Sigmoid colon (tissue), 4 donors: ENCODE measurements around the gene CPSF7.
A peak's percentile ranks its signal among the peaks of the same experiment; 100 is the strongest.

Source experiments
- CTCF ChIP-seq, 4 experiments: fragments of 450-650 bp in 3 of 4; fragments of 200-600 bp in 1 of 4; IDR thresholded peaks; one replicate each; pipeline ENCODE4 v1.5.1; 2016 to 2019; ENCODE audit warnings: antibody characterized with exemption in 4 of 4, mild to moderate bottlenecking in 3 of 4, moderate library complexity in 2 of 4
- POLR2AphosphoS5 ChIP-seq, 4 donors: sonication (generic); formaldehyde crosslinking; IDR thresholded peaks; one replicate each; pipeline ENCODE4 v1.6.1; 2017; ENCODE audit warnings: antibody characterized with exemption in 4 of 4

- TF ChIP-seq CTCF (IDR thresholded peaks at IDR 0.05) = no peak
- TF ChIP-seq POLR2AphosphoS5 (IDR thresholded peaks at IDR 0.05) = peak in 3 of 4 donors; percentile 11 to 27 (median 16)
Observed at GRCh38 chr11:61369372-61370348, 60.1 kb downstream of the CPSF7 start.
